GM21737 (cell line): Measurements from ENCODE around the gene KRT82.
"Not testable (repeated sequence)": the region's sequence is repeated elsewhere in the genome, so short reads cannot be mapped to it uniquely, and the experiment has no call there.

Source experiments
- ATAC-seq: cut with Tn5 transposase; IDR thresholded peaks from one replicate; pipeline ENCODE4 v1.9.1; 2021; ENCODE audit warnings: mild to moderate bottlenecking, moderate library complexity; ENCODE audit not compliant: unreplicated experiment

KRT82 gene

DNA sequence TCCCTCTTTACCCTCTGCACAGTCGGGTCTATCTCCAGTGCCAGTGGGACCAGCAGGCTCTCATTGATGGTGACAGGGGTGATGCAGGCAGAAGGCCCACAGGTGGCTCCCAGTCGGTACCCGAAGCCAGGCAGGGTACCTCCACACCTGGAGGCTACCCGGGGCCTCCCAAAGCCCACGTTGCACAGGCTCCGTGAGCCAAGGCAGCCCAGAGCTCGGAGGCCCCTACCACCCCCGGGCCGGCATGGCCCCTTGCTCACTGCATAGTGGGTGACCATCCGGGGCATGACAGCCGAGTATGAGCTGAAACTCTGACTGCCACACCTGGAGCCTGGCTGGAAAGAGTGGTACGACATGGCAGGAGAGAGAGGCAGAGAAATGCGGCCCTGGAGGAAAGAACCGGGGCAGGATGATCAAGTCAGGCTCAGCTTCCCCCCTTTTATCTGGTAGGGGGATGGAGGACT, at the start of gene KRT82:
TSS of gene KRT82 (minus strand) at position 414 of the 464 bp plus-strand sequence. CDS start at position 356, 58 bp downstream.
- no peak for ATAC-seq

DNA sequence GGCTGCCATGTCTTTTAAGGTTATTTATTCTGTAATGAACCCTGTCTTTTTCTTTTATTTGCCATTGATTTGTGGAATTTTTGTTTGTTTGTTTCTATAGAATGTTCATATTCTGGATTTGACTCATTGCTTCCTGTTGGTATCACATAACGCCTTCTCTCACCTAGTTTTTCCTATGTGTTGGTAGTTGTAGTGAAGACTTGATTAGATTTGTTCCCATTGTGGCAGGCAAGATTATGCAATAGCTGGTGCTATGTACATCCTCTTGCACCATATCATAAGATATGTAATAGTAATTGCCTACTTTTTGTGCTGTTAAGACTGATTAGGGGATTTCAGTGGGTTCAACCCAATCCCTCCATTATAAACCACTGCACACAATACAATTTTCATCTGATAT, 49.7 kb upstream of the KRT82 start:
- ATAC-seq, result no peak

DNA sequence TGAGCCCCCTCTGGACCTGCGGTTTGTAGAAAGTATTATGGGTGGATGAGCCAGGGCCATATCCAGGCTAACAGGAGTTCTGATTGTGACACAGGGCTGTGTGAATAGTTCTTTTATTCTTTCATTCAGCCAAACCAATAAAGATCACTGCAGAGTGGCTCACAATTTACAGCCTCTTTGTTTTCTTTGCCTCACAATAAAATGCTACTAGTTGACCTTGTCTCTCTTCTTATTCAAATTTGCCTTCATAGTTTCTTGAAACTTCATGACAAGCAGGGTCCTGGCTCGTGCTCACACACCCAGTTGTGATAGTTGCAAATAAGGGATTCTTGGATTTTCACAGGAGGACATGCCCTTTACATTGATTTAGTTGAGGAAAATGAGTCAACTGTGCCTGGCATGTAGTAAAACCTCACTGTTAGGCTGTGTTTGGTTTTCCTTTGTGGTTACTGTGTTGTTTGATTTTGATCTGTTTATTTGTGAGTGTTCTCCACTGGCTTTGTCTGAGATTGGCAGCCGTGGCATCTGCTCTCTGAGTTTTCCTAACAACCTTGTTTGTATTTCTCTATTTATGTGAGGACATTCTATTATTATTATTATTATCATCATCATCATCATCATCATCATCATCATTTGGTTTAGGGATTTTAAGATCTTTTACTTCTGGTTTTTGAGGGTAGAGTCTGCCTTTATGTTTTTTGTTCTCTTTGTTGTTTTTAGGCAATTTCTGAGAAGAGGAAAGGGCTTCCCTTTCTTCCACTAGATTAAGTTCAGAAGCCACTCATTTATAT, 48.5 kb upstream of the KRT82 start:
- no peak for ATAC-seq

DNA sequence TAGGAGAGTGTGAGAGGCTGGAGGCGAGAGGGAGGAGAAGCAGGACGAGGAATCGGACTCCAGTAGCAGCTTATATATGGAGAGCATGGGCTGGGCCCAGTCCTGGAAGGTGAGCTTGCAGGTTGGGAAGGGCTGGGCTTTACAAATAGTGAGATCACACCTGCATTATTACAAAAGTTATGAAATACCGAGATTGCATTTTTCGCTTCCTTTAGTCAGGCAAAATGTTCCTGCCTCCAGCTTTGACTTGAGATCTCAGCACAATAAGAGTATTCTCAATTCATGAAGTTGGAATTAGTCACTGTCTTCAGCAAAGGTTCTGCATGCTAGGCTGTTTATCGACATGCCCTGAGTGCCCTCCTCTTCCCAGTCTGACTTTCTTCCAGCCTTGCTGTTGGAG, 46.0 kb upstream of the KRT82 start, which contains the start of gene KRT6B:
TSS of gene KRT6B (minus strand) at position 46 of the 400 bp plus-strand sequence. CDS start 68 bp downstream, outside the sequence.
- no peak for ATAC-seq

DNA sequence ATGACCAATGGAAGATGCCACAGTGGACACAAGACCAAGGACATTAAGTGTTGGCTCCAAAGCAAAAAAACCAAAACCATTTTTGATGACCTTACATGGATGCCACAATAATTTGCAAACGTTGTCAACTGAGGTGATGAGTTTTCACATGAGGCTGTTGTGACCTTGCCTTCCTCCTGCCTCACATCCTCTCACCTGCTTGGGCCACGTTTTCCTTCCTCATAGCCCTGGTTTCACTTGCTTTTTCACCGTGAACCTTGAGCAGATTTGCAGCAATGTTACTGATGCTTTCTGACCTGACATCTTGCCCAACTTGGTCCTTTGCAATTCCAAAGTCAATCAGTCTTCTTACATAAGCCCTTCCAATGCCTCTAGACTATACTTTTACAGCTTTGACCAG, 42.1 kb upstream of the KRT82 start:
- ATAC-seq, result no peak

DNA sequence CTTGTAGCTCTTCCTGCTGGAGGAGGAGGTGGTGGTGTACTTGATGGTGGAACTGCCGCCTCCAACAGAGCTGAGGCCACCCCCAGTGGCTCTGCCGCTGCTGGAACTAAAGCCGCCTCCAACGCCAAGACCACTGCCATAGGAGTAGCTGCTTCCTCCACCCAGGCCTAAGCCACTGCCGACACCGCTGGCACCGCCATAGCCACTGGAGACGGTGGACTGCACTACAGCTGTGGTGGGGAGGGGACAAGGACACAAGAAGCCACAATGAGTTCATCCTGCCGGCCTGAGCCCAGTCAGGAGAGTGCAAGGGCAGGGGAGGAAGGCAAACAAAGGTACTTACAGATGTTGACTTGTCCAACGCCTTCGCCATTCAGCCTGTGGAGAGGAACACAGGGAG, 41.1 kb upstream of the KRT82 start:
- ATAC-seq, result not testable (repeated sequence)

DNA sequence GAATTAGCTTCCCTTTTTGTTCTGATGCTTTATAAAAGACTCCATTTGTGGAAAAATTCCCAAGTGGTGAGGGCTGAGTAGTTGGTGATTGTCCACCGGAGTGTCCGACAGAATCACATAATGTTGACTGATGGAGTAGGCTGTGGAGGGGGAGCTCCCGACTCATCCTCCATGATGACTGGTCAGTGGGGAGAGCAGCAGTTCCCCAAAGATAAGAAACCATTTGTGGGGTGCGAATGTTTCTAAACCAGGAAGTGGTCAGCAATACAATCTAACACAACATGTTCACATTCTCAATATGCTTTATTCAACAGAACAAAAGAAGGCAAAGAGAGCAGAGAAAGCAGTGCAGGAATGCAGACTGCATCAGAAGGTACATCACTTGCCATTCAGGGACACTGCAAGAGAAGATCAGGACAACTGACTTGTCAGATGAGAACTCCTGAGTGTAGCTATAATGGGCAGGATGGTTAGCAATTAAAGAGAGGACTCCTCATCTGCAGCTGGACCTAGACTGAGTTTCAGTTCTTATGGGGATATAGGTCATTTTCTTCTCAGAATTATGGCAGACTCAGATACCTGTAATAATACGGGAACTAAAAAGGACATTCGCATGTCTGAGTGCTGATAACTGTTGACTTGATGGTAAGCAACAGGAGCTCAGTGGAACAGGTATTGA, 40.4 kb upstream of the KRT82 start:
- ATAC-seq, result no peak

DNA sequence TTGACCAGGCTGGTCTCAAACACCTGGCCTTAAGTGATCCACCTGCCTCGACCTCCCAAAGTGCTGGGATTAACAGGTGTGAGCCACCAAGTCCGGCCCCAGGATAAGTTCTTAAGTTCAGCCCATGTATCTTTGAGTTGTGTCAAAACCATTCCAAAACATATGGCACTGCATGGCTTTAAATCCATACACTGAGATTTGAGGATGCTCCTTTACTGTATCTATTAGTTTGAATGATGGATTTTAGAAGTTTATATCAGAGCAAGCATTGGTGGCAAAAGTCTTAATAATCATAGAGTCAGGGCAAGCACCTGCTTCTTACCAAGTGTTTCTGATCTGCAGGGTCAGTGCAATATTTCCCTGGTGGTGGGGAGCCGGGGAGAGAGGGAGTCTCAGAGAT, 39.7 kb upstream of the KRT82 start:
- ATAC-seq, result no peak

DNA sequence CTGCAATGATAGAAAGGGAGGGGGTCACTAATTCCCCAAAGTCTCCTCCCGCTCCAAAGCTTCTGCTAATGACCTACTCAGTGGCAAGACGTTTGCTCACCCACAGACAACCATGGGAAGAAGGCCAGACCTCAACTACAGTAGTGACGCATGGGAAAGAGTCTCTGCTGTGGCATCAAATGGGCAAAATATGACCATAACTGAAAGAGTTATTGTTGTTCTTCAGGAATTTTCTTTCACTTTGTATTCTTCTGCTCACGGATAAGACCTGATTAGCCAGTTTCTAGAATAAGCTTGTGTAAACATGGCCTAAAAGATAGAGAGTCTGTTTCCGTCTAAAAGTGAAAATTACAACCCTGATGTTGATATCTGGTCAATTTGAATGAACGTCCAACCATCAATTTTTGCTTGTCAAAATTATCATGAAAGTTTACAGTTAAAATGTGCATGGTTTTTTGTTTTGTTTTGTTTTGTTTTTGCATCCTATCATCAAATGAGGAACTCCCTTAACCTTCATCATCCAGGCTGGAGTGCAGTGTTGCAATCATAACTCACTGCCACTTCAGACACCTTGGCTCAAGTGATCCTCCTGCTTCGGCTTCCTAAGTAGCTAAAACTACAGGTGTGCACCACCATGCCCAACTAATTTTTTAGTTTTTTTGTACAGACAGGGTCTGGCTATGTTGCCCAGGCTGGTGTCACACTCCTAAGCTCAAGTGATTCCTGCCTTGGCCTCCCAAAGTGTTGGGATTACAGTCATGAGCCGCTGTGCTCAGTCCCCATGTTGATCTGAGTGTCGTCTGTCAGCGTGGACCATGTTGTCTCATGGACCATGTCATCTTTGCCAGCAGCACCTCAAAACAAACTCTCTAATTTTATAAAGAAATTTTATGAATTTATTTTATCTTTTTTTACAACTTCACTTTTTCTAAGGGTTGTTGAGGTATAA, 38.8 kb upstream of the KRT82 start:
- no peak for ATAC-seq

DNA sequence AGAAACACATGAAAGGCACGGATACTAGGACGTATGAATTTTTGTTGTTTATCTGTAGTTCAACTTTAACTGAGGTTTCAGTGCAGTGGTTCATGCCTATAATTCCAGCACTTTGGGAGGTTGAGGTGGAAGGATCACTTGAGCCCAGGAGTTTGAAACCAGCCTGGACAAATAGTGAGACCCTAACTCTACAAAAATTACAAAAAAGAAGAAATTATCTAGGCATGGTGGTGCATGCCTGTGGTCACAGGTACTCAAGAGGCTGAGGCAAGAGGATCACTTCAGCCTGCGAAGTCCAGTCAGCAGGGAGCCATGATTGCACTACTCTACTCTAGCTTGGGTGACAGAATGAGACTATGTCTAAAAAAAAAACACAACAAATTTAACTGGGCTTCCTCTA, 37.8 kb upstream of the KRT82 start:
- ATAC-seq, result no peak

DNA sequence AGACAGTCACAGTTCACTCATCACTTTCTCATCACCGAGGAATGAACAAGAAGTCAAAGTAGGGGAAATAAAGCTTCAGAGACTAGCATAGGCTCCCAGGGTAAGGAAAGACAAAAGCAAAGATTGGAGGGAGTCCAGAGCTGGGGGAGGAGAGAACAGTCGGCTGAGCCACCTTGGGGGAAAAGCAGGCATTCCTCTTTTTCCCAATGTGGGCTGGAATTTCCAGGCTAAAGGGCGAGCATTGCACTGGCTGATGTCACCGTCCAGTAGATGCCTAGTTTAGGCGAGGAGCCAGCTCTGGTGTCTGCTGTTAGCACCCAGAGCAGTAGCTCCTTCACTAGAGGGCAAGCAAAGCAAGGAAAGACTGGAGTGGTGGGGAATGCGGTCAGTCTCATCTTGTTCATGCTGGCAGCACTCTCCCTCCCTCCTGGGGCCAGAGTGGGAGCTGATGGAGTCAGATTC, 36.5 kb upstream of the KRT82 start:
- ATAC-seq, result no peak

DNA sequence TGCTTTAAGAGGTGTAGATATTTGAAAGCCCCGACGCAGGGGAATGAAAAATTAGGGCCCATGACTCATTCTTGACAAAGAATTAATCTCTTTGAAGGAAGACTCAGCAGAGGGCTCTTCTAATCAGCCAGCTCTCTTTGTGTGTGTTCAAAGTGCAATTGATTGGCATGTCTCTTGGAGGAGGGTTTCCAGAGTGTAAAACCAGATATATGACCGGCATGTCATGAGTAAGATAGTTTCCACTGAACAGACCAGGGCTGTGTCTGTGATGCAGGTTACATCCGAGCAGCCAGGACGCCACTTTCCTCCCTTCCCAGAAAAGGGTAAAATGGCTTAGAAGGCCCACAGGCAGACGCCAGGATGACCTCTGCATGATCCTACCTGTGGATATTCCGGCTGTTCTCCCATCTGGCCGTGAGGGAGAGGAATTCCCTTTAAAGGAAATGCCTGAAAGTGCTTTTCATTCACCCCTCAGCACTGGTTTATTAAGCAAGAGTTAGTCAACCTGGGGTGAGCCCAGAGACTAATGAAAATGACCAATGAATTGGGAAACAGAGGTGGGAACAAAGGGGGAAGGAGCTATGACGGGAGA, 35.3 kb upstream of the KRT82 start:
- no peak for ATAC-seq

DNA sequence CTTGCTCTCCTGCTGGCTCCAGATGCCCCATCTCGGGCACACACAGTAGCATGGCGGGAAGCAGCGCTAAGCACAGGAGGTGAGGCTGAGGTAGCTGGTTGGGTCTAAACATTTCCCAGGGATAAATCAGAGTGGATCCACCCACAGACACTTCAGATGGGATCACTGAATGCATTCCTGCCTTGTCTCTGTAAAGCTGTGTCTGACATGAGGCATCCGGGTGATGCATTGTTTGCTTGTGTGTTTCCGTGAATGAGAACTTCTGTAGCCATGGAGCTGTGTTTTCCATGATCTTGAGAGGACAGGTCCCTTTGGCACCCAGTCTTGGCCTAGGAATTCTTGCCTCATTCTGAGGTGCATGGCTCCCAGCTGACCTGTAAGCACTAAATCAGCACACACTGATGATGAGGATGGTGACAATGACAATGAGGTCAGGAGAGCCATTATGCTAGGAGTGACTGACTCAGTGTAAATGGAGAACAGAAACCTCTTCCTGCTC, 34.7 kb upstream of the KRT82 start:
- ATAC-seq, result no peak

DNA sequence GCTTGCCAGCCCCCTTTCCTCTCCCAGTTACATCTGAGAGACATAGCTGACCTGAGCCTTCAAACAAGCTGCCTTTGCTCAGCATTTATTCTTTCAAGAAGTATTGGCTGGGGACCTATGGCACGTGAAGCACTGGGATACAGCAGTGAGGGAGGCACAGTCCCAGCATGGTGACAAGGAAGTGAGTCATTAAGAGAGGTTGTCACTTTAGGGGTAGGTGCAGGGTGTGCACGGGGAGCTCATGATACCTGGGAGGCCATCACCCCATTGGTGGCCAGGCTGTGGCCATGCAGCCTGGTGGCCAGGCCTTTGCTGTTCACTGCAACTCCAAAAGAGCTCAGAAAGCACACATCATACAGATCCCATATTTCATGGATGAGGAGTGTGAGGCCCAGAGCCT, 33.7 kb upstream of the KRT82 start:
- ATAC-seq, result no peak

DNA sequence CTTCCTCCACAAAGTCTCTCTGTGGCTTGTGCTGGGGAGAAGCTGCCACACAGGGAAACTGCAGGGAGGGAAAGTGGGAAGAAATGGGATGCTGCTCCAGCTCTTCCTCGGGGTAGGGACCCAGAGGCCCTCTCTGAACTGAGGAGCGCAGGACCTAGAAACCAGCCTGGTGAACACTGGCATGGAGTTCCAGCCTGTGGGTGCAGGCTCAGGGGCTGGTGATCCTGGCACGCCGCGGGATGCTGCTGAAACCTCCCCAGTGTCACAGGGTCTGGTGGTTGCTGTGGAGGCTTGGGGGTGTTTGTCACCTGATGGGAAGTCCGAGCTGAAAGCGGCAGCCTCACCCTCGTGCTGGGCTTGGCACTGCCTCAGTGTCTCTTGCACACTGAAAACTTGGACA, 33.3 kb upstream of the KRT82 start:
- no peak for ATAC-seq

DNA sequence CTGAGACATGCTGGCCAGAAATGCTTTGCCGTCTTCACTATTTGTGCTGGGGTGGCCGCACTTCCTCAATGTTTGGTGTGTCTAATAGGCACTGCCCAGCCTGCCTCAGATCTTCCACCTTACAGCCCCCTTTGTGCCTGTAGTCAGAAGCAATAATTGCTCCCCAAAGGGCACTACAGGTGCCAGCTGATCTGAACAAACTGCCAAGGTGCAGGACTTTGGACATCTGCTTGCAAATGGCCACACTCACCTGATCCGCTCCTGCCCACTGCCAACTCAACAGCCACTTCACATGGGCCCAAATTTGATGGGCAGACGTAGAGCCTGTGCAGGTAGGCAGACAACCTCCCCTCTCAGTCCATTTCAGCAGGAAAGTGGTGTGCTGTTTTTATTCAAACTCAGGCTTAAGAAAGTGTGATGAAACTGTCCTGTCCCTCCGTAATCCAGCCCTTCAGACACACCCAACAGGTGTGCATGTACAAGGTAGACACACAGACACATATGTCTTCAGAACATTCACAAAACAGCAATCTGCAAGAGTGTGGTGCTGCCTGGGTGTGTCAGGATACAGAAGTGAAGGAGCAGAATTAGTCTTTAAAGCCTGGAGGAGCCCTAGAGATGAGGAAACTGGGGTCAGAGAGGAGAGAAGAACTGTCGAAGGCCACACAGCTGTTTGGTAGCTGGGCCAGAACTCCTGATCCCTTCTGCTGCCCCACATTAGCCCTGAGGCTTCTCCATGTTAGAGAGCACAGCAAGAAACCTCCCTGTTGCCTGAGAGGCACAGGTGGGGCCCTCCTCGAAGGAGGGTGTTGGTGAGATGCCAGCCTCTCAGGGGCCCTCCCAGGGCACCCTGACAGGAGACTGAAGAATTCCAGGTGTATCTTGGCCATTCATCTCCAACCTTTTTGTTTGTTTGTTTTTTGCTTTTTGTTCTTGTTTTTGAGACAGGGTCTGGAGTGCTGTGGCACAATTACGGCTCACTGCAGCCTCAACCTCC, 32.5 kb upstream of the KRT82 start:
- no peak for ATAC-seq

DNA sequence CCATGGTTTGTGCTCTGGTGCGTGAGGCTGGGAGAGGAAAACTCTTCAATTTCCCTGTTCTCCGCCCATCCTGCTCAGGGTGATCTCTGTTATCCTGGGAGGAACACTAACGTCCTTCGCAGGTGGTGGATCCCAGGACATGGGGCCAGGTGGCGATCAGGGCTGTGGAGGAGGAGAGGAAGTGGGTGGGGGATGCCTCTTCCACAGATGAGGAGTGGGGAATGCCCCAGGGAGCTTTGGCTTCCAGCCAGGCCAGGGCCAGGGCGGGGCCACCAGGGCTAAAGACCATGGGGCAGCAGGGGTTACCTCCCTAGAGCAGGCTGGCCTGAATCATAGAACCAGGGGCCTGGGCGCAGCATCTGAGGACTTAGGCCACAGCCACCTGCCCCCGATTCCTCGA, 31.4 kb upstream of the KRT82 start:
- ATAC-seq, result no peak

DNA sequence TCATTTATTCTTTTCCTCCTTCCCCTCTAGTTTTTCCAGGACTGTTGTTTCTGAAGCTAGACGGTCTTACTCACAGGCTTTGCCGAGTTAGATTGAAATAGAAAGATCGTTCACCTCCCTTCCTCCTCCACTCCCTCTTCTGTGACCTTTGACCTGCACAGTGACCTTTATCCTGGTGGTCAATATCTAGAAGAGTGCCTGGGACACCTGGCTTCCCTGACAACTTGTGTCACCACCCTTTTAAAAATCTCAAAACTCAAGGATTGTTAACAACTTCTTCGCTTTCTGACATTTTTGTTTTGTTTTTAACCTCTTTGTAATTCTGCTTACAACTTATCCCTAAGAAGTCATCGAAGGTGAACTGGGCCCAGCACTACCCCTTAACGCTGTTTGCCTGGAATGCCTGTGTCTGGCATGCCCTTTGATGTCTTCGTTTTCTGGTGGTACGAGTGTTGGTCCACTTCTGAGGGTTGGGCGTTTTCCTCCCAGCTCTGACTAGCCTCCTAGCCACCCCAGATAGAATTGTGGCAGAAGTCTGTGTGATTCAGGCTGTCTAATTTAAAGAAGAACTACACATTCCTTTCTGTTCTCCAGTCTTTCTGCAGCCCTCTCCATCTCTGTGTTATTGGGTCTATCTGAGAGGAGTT, 30.8 kb upstream of the KRT82 start:
- no peak for ATAC-seq
